ENCODE data around the gene DHX38.

The DHX38 gene

GRCh38 chr16:72083778-72084404 is 9.8 kb upstream of the DHX38 start:
- DNase-seq (ENCODE audit: extremely low read depth in 1 of 2, low read depth in 1 of 2) = no peak

GRCh38 chr16:72084445-72084844 is 9.2 kb upstream of the DHX38 start:
- no peak for DNase-seq (ENCODE audit: extremely low read depth in 1 of 2, low read depth in 1 of 2)

GRCh38 chr16:72085002-72085401 is 8.6 kb upstream of the DHX38 start:
- no peak for DNase-seq (ENCODE audit: extremely low read depth in 1 of 2, low read depth in 1 of 2)

- DNase-seq (ENCODE audit: extremely low read depth in 1 of 2, low read depth in 1 of 2) = no peak
Observed at GRCh38 chr16:72091217-72091616, 2.4 kb upstream of the DHX38 start.

- DNase-seq (ENCODE audit: extremely low read depth in 1 of 2, low read depth in 1 of 2) = no peak
Observed at GRCh38 chr16:72092832-72093447, 707 bp upstream of the DHX38 start.

GRCh38 chr16:72094266-72094610 is 591 bp downstream of the DHX38 start:
- no peak for DNase-seq (ENCODE audit: extremely low read depth in 1 of 2, low read depth in 1 of 2)

- no peak for DNase-seq (ENCODE audit: extremely low read depth in 1 of 2, low read depth in 1 of 2)
Observed at GRCh38 chr16:72098936-72099335, 5.3 kb downstream of the DHX38 start.

- no peak for DNase-seq (ENCODE audit: extremely low read depth in 1 of 2, low read depth in 1 of 2)
Observed at GRCh38 chr16:72099377-72099818, 5.8 kb downstream of the DHX38 start.

GRCh38 chr16:72101195-72101594 is 7.5 kb downstream of the DHX38 start:
- DNase-seq (ENCODE audit: extremely low read depth in 1 of 2, low read depth in 1 of 2) = no peak

GRCh38 chr16:72104905-72105304 is 11.3 kb downstream of the DHX38 start:
- DNase-seq (ENCODE audit: extremely low read depth in 1 of 2, low read depth in 1 of 2) = no peak

- DNase-seq (ENCODE audit: extremely low read depth in 1 of 2, low read depth in 1 of 2) = no peak
Observed at GRCh38 chr16:72105978-72106377, 12.3 kb downstream of the DHX38 start.

- DNase-seq (ENCODE audit: extremely low read depth in 1 of 2, low read depth in 1 of 2) = no peak
Observed at GRCh38 chr16:72107371-72107770, 13.7 kb downstream of the DHX38 start.

- no peak for DNase-seq (ENCODE audit: extremely low read depth in 1 of 2, low read depth in 1 of 2)
Observed at GRCh38 chr16:72108353-72109102, 14.9 kb downstream of the DHX38 start.

- no peak for DNase-seq (ENCODE audit: extremely low read depth in 1 of 2, low read depth in 1 of 2)
Observed at GRCh38 chr16:72109300-72109699, 15.7 kb downstream of the DHX38 start.

- DNase-seq (ENCODE audit: extremely low read depth in 1 of 2, low read depth in 1 of 2) = no peak
Observed at GRCh38 chr16:72109966-72110530, 16.4 kb downstream of the DHX38 start.

- DNase-seq (ENCODE audit: extremely low read depth in 1 of 2, low read depth in 1 of 2) = no peak
Observed at GRCh38 chr16:72110662-72111615, 17.3 kb downstream of the DHX38 start.

- no peak for DNase-seq (ENCODE audit: extremely low read depth in 1 of 2, low read depth in 1 of 2)
Observed at GRCh38 chr16:72111657-72112451, 18.2 kb downstream of the DHX38 start.

- no peak for DNase-seq (ENCODE audit: extremely low read depth in 1 of 2, low read depth in 1 of 2)
Observed at GRCh38 chr16:72112452-72112792, 18.8 kb downstream of the DHX38 start.

GRCh38 chr16:72112906-72113615 is 19.4 kb downstream of the DHX38 start:
- no peak for DNase-seq (ENCODE audit: extremely low read depth in 1 of 2, low read depth in 1 of 2)

GRCh38 chr16:72113616-72113945 is 19.9 kb downstream of the DHX38 start:
- DNase-seq (ENCODE audit: extremely low read depth in 1 of 2, low read depth in 1 of 2) = no peak

Measured in activated CD8-positive, alpha-beta memory T cell treated with anti-CD3 and anti-CD28 coated beads for 1 hour (primary cell).